ENCODE data around the gene FANK1.
"Not testable (repeated sequence)": the region's sequence is repeated elsewhere in the genome, so short reads cannot be mapped to it uniquely, and the experiment has no call there.

The FANK1 gene

GRCh38 chr10:126021833-126022500 is 125.6 kb downstream of the FANK1 start:
- no peak for DNase-seq (ENCODE audit: low spot score)

GRCh38 chr10:126022841-126023240 is 126.5 kb downstream of the FANK1 start:
- no peak for DNase-seq (ENCODE audit: low spot score)

- DNase-seq (ENCODE audit: low spot score) = no peak
These were observed 131.3 kb downstream of the FANK1 start for GRCh38 chr10:126027692-126028091.

GRCh38 chr10:126029999-126030398 is 133.6 kb downstream of the FANK1 start:
- DNase-seq (ENCODE audit: low spot score) = no peak

GRCh38 chr10:126034586-126034985 is 138.2 kb downstream of the FANK1 start:
- DNase-seq (ENCODE audit: low spot score) = no peak

- no peak for DNase-seq (ENCODE audit: low spot score)
These were observed 140.2 kb downstream of the FANK1 start for GRCh38 chr10:126036515-126036914.

GRCh38 chr10:126037946-126038345 is 141.6 kb downstream of the FANK1 start:
- no peak for DNase-seq (ENCODE audit: low spot score)

GRCh38 chr10:126041117-126041516 is 144.8 kb downstream of the FANK1 start:
- no peak for DNase-seq (ENCODE audit: low spot score)

GRCh38 chr10:126041804-126042231 is 145.5 kb downstream of the FANK1 start:
- no peak for DNase-seq (ENCODE audit: low spot score)

- no peak for DNase-seq (ENCODE audit: low spot score)
These were observed 146.0 kb downstream of the FANK1 start for GRCh38 chr10:126042354-126042753.

- DNase-seq (ENCODE audit: low spot score) = no peak
These were observed 146.5 kb downstream of the FANK1 start for GRCh38 chr10:126042906-126043305.

GRCh38 chr10:126043389-126043788 is 147.0 kb downstream of the FANK1 start:
- no peak for DNase-seq (ENCODE audit: low spot score)

GRCh38 chr10:126045861-126046260 is 149.5 kb downstream of the FANK1 start:
- DNase-seq (ENCODE audit: low spot score) = no peak

- DNase-seq (ENCODE audit: low spot score) = no peak
These were observed 150.5 kb downstream of the FANK1 start for GRCh38 chr10:126046831-126047230.

- not testable (repeated sequence) for DNase-seq (ENCODE audit: low spot score)
These were observed 151.4 kb downstream of the FANK1 start for GRCh38 chr10:126047749-126048148.

- DNase-seq (ENCODE audit: low spot score) = no peak
These were observed 153.7 kb downstream of the FANK1 start for GRCh38 chr10:126049759-126050700.

- no peak for DNase-seq (ENCODE audit: low spot score)
These were observed 155.8 kb downstream of the FANK1 start for GRCh38 chr10:126052171-126052570.

- no peak for DNase-seq (ENCODE audit: low spot score)
These were observed 157.8 kb downstream of the FANK1 start for GRCh38 chr10:126054191-126054590.

GRCh38 chr10:126057494-126057893 is 161.1 kb downstream of the FANK1 start:
- DNase-seq (ENCODE audit: low spot score) = no peak

- DNase-seq (ENCODE audit: low spot score) = no peak
These were observed 161.7 kb downstream of the FANK1 start for GRCh38 chr10:126058104-126058503.

GRCh38 chr10:126058507-126058906 is 162.1 kb downstream of the FANK1 start:
- DNase-seq (ENCODE audit: low spot score) = no peak

Measured in HuH-7.5 (cell line).